NCI-H524 (cell line): ENCODE results near the gene C4B.
"Not testable (repeated sequence)": the region's sequence is repeated elsewhere in the genome, so short reads cannot be mapped to it uniquely, and the experiment has no call there.

Source experiments
- DNase-seq, 2 experiments: peaks; one replicate each; lab custom pipeline; 2025; lab: John Stamatoyannopoulos, UW

The C4B gene

DNA sequence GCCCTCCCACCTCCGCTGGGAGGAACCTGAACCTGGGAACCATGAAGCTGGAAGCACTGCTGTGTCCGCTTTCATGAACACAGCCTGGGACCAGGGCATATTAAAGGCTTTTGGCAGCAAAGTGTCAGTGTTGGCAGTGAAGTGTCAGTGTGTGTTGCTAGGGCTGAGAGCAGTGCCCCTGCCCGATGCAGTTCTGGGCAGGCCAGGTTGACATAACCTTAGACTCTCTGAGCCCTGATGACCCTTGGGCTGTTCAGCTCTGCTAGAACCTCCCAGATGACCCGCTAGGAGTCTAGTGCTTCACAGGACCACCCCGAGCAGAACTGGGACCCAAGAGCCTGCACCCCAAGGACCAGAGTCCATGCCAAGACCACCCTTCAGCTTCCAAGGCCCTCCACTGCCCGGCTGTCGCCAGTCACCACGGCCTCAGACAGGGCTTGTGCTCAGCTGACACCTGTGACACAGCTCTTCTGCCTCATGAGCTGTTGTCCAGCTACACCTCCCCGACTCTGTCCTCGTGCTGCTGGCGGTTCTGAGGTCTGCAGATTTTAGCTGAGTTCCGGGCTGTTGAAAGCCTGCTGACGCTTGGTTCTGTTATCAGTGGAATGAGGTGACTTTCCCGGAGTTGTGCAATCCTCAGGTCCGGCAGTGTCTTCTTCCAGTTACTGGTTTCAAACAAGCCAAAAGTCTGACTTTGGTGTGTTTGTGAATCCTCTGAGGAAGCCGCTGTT is 20.9 kb downstream of the C4B start:
- DNase-seq: not testable (repeated sequence)

DNA sequence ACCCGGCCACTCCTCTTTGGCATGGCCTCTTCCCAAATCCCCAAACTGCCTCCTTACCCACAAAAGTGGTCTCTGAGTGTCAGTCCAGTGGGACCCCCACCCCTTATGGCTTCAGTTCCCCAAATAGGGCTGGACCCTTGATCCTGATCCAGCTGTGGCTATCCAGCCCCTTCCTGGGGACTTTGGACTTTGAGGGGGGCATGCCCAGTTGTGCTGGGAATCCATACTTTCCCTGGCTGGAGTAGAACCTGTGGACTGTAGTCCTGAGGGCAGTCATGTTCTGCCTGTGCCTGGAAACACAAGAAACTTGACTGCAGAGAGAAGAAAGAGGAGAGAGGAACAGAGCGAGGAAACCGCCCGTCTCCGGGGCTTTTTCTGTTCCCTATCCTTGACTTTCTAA is 22.5 kb downstream of the C4B start:
- not testable (repeated sequence) for DNase-seq

DNA sequence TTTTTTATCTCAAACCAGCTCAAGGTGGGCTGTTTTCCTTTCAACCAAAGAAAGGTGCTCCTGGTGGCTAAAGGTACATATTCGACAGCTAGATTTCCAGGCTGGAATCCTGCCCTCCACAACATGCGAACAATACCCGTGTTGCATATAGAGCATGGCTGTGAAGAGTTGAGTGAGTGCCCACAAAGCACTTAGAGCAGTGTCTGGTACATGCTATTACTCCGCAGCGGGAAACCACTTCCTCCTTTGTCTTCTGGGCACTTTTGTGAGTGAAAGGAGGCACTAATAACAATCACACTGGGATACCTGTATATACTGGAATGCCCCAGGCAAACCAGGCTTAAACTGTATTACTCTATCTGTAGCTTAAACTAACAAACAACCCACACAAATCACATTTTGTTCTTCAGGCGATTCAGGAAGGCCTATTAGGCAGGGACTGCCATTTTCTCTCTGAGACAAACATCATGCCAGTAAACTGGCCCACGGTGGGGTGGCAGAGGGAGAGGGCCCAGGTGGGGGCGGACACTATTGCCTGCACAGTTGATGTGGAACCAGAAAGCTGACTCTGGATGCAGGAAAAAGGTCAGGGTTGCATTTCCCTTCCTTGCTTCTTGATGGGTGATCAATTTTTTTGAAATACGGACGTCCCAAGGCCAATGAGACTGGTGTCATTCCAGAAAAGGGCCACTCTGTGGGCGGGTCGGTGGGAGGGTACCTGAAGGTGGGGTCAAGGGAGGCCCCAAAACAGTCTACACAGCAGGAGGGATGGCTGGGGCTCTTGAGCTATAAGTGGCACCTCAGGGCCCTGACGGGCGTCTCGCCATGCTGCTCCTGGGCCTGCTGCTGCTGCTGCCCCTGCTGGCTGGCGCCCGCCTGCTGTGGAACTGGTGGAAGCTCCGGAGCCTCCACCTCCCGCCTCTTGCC is 23.3 kb downstream of the C4B start, which contains the start of gene CYP21A2:
TSS of gene CYP21A2 (plus strand) at position 818 of the 927 bp plus-strand sequence. CDS start at position 826, 8 bp downstream.
- DNase-seq: not testable (repeated sequence)

GRCh38 chr6:32038878-32039277 is 24.3 kb downstream of the C4B start:
- not testable (repeated sequence) for DNase-seq

GRCh38 chr6:32039321-32040274 is 25.0 kb downstream of the C4B start:
- DNase-seq: not testable (repeated sequence)

GRCh38 chr6:32040299-32041049 is 25.9 kb downstream of the C4B start:
- not testable (repeated sequence) for DNase-seq

GRCh38 chr6:32041050-32041321 is 26.4 kb downstream of the C4B start:
- DNase-seq: not testable (repeated sequence)

DNA sequence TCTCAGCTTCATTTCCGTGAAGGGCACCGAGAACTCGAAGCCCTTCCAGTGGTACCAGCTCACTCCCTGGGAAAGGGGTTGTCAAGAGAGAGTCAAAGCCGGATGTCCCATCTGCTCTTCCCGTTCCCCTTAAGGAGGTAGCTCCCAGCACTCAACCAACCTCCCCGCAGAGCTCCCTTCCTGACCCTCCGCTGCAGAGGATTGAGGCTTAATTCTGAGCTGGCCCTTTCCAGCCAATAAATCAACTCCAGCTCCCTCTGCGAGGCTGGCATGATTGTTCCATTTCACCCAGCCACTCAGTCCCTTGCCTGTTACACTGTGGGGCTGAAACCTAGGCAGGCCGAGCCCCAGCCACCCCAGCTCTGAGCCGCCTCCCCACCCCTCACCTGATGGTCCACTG is 26.8 kb downstream of the C4B start:
- DNase-seq: not testable (repeated sequence)

DNA sequence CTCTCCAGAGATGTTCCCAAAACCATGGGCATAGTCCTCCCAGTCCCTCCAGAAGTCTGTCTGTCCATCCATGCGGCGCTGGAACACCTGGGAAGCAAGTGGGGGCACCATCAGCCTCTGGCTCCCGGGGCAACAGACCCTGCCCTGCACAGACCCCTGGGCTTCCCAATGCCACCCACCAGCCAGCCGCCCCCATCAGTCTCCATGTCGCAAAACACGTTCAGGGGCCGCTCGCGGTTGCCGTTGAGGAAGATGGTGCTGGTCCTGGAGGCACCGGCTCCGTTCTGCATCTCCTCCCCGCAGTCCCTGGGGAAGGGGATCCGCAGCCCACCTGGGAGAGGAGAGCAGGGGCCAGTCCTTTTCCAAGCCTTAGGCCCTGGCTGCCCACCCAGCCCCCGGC is 27.7 kb downstream of the C4B start:
- DNase-seq: not testable (repeated sequence)

- DNase-seq: not testable (repeated sequence)
Observed at GRCh38 chr6:32043589-32044380, 29.2 kb downstream of the C4B start.

GRCh38 chr6:32044916-32045315 is 30.3 kb downstream of the C4B start:
- not testable (repeated sequence) for DNase-seq

DNA sequence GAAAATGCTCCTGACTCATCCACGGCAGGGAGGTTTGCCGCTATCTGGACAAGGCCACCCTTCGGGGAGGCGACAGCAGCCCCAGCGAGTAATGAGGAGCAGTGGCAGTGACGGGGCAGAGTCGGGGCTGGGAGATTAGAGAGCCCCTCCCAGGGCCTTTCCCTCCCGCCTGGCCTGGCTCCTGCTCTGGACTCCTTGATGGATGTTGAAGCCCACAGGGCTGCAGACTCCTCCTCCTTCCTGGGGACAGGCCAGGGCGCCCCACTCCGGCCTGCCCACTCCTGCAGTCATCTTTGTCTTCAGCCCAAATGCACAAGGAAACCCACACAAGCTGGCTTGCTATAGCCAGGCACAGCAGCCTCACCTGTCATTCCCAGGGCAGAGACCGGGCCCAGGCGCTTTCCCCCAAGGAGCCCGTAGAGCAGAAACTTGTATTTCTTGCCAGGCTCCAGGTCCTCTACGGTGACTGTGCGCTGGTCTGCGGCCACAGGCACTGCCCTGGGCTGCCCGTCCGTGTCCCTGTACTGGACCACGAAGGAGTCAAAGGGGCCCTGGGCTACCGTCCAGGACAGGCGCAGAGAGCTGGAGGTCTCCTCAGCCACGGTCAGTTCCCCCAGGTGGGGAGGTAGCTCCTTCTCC is 31.3 kb downstream of the C4B start:
- no peak for DNase-seq

DNA sequence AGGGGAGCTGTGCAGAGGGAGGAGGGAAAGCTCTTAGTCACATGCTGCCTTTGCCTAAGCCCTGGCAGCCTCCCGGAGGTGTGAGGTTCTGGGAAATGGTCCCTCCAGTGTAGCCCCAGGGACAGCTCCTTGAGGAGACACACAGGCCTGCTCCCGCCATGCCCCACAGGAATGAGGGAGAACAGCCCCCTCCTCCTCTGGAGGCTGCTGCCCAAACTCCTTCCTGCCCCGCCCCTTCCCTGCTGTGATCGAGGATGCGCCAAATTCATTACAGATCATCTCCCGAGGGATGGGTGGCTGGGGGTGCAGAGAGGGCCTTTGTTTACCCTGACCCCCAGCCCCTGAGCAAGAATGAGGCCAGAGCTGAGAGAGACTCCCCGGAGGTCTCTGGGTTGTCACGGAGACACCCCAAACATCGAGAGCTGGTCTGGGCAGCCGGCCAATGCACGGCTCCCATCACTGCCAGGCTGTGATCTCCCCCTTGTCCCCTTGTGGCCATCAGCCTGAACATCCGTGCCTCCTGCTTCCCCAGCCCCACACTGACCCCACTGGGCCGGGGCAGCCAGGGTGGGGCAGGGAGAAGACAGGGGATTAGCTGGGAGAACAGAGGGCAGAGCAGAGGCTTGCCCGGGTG is 32.0 kb downstream of the C4B start:
- no peak for DNase-seq

GRCh38 chr6:32047084-32047478 is 32.5 kb downstream of the C4B start:
- no peak for DNase-seq

DNA sequence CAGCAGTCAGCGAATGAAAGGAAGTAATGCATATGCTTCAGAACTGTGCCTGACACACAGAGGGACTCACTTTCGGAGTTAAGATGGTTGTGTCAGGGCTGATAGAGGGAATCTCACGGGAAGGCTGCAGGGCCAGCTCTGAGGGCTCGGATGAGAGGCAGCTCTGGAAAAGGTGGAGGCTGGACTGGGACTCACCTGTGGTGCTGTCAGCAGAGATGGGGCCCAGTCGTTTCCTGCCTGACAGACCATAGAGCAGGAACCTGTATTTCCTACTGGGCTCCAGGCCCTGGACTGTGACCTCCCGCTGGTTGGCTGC is 32.9 kb downstream of the C4B start:
- no peak for DNase-seq

GRCh38 chr6:32047855-32048766 is 33.5 kb downstream of the C4B start:
- DNase-seq: peak; percentile 9 to 37

DNA sequence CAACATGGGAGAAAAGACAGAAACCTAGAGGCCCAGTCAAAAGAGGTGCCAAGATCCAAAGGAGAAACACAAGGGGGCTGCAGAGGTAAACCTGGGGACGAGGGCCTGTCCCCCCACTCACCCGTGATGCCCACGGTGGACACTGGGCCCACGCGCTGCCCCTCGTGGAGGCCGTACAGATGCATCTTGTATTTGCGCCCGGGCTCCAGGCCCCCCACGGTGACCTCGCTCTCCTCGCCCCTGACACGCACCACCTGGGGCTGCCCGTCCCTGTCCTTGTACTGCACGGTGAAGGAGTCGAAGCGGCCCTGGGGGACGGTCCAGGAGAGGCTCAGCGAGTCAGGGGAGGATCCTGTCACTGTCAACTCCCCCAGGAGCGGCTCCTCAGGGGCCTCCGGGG is 34.6 kb downstream of the C4B start:
- DNase-seq: not testable (repeated sequence)

DNA sequence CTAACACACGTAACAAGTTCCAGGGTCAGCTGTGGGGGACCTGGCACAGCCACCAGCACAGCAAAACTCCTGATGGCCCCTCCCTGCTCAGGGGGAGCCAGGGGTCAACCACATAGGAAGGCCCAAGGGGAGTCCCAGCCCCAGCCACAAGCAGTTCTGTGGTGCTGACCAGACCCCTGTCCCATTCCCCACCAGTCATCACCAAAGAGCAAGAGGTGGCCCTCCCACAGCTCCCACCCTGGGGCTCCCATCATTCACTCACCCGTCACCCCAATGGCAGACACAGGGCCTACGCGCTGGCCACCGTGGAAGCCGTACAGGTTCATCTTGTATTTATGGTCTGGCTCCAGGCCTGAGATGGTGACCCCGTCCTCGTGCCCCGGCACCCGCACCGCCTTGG is 35.1 kb downstream of the C4B start:
- DNase-seq: not testable (repeated sequence)
